K562 (cell line): ENCODE data around the gene B4GALT4. TPM values are rescaled to one million over a fixed set of nuclear protein-coding genes. Genes with fewer than 3 reads are reported as not detected.

Source experiments
- ATAC-seq: fragments of 200-7000 bp; cut with Tn5 transposase; 3 replicates; pipeline ENCODE4 v1.9.1; 2020; ENCODE audit warnings: moderate library complexity
- BruUV-seq: library from RNA; stranded (reverse); fragments of 400-500 nt; replicated peaks from 2 replicates; lab custom pipeline; 2021; lab: Mats Ljungman, UMichigan
- CTCF ChIA-PET: fragments of 300-600 bp; formaldehyde crosslinking; extraction: SDS; loops from one replicate; lab custom pipeline; 2021; ENCODE audit warnings: low intra/inter-chr PET ratio; lab: Yijun Ruan, JAX
- POLR2A ChIA-PET: fragments of 300-600, 350-650 bp; sonication (Branson Sonifier 250); formaldehyde crosslinking; extraction: SDS; loops from one replicate; lab custom pipeline; 2021; ENCODE audit warnings: antibody characterized with exemption, inconsistent platforms; lab: Yijun Ruan, JAX
- DNase-seq, 4 experiments: peaks; one replicate each; pipeline versions ENCODE4 v3.0.0 to v3.0.0-alpha.2; 2011 to 2018; ENCODE audit warnings: low spot score in 3 of 4, mixed read lengths in 3 of 4; ENCODE audit errors: extremely low read depth in 1 of 4
- FAIRE-seq: peaks from 2 replicates; lab custom pipeline; 2011; peaks lifted over from hg19 to GRCh38; lab: Jason Lieb, UNC
- H2AFZ ChIP-seq: 2 replicates; pipeline ENCODE4 v1.6.0; 2011; ENCODE audit warnings: low read depth, low read length, control low read depth, inconsistent platforms
- H3K27ac ChIP-seq: fragments of 200-600 bp; 3 replicates; pipeline ENCODE4 v1.8.0; 2011; ENCODE audit warnings: low read depth, mild to moderate bottlenecking, control low read depth, inconsistent platforms, low read length, moderate library complexity, mixed read lengths; ENCODE audit errors: extremely low read depth
- H3K27me3 ChIP-seq, 2 experiments: fragments of 300-600 bp in 1 of 2; 2 replicates in 1 of 2; 3 replicates in 1 of 2; pipeline versions ENCODE4 v1.6.0 to v1.8.0; 2011; ENCODE audit warnings: inconsistent platforms in 2 of 2, low read length in 2 of 2, mild to moderate bottlenecking in 1 of 2, mixed read lengths in 1 of 2, moderate library complexity in 1 of 2; ENCODE audit not compliant: control insufficient read depth in 2 of 2, insufficient read depth in 2 of 2
- H3K36me3 ChIP-seq: fragments of 300-600 bp; 3 replicates; pipeline ENCODE4 v1.8.0; 2011; ENCODE audit warnings: mild to moderate bottlenecking, low read length, inconsistent platforms; ENCODE audit not compliant: control insufficient read depth, insufficient read depth
- H3K4me1 ChIP-seq, 2 experiments: fragments of 200-600 bp in 1 of 2; replicated peaks in 1 of 2; 2 replicates in 1 of 2; 3 replicates in 1 of 2; pipeline versions ENCODE4 v1.5.1 to v1.8.0; 2011; ENCODE audit warnings: inconsistent platforms in 2 of 2, low read length in 2 of 2, mild to moderate bottlenecking in 1 of 2, mixed read lengths in 1 of 2, moderate library complexity in 1 of 2; ENCODE audit not compliant: control insufficient read depth in 2 of 2, insufficient read depth in 2 of 2
- H3K4me2 ChIP-seq: 2 replicates; pipeline ENCODE4 v1.6.1; 2011; ENCODE audit warnings: low read length, control low read depth, inconsistent platforms, mixed read lengths; ENCODE audit not compliant: insufficient read depth
- H3K4me3 ChIP-seq: fragments of 200-600 bp; sonication (generic), shearing (Covaris generic); 2 replicates; pipeline ENCODE4 v1.5.1; 2016; ENCODE audit warnings: control low read depth, inconsistent platforms
- H3K79me2 ChIP-seq: fragments of 200-600 bp; 3 replicates; pipeline ENCODE4 v1.8.0; 2011; ENCODE audit warnings: low read length, inconsistent platforms; ENCODE audit not compliant: control insufficient read depth, insufficient read depth
- H3K9ac ChIP-seq, 2 experiments: 2 replicates each; pipeline versions ENCODE4 v1.6.0 to v1.6.1; 2011; ENCODE audit warnings: low read depth in 2 of 2, low read length in 2 of 2, control low read depth in 1 of 2, inconsistent platforms in 1 of 2, mild to moderate bottlenecking in 1 of 2, mixed read lengths in 1 of 2; ENCODE audit not compliant: insufficient read depth in 1 of 2
- H3K9me1 ChIP-seq: one replicate; pipeline ENCODE4 v1.6.0; 2011; ENCODE audit warnings: inconsistent platforms, mild to moderate bottlenecking, low read length, moderate library complexity; ENCODE audit not compliant: control insufficient read depth, insufficient read depth
- H3K9me3 ChIP-seq: replicated peaks from 2 replicates; pipeline ENCODE4 v1.5.1; 2011; ENCODE audit warnings: low read depth, low read length, inconsistent platforms; ENCODE audit not compliant: control insufficient read depth, insufficient read depth
- H4K20me1 ChIP-seq: replicated peaks from 2 replicates; pipeline ENCODE4 v1.6.1; 2011; ENCODE audit warnings: low read length, inconsistent platforms, mixed read lengths; ENCODE audit not compliant: control insufficient read depth, insufficient read depth
- PTBP1 ChIP-seq: fragments of 200-400 bp; formaldehyde crosslinking; IDR thresholded peaks from 2 replicates; pipeline ENCODE4 v1.6.1; 2017; ENCODE audit warnings: low read depth, low read length
- SMAD2 ChIP-seq: fragments of 150-350 bp; IDR thresholded peaks from 2 replicates; pipeline ENCODE4 v1.6.1; 2014; ENCODE audit warnings: low read depth, mild to moderate bottlenecking, low read length
- ZNF239 ChIP-seq: fragments of 250-450 bp; sonication (Bioruptor Pico); IDR thresholded peaks from 2 replicates; pipeline ENCODE4 v1.4.0; 2020; ENCODE audit warnings: mild to moderate bottlenecking
- WGBS: fragments of 100-300 bp; shearing (Covaris generic); methylation state at CpG from one replicate; pipeline ENCODE4 v1.1.6; 2016; ENCODE audit warnings: low coverage, mixed read lengths; ENCODE audit not compliant: insufficient coverage; ENCODE audit errors: missing lambda C conversion rate; 5-methylcytosine and 5-hydroxymethylcytosine counted together
- in situ Hi-C: fragments of 300-500 bp; cut with MboI; formaldehyde crosslinking; loops from 4 replicates; pipeline ENCODE4 v1.15.0; 2018; ENCODE audit warnings: inconsistent platforms, mixed read lengths
- intact Hi-C: fragments of 100-400 bp; cut with micrococcal nuclease; formaldehyde crosslinking; loops from 2 replicates; pipeline ENCODE4 v1.14.2; 2022
- polyA plus RNA-seq, 8 experiments: library from polyadenylated mRNA; depleted of rRNA in 4 of 8; stranded (reverse) in 5 of 8; unstranded in 3 of 8; fragments of >200 nt; fragmentation: Nextera tagmentation in 2 of 8; fragmentation: Illumina TruSeq in 1 of 8; extraction: Ambion mirVana in 2 of 8; extraction: Trizol in 1 of 8; gene quantifications; 2 replicates each; pipeline versions ENCODE4 v1.2.1 to v1.2.3, GENCODE V29; 2011 to 2014; ENCODE audit warnings: inconsistent platforms in 1 of 8, missing spikeins in 1 of 8
- total RNA-seq, 7 experiments: library from RNA; depleted of rRNA in 6 of 7; stranded (reverse); fragments of >200 nt in 6 of 7; fragmentation: Illumina TruSeq in 2 of 7; extraction: Trizol in 2 of 7; gene quantifications; 2 replicates each; pipeline versions ENCODE4 v1.2.1 to v1.2.3, GENCODE V29; 2011 to 2021; ENCODE audit warnings: low replicate concordance in 1 of 7
- TF ChIP-seq, protein P1 (sequence below): fragments of 450-650 bp; formaldehyde crosslinking; IDR thresholded peaks from 2 replicates; pipeline ENCODE4 v1.4.0; 2020; ENCODE audit warnings: mild to moderate bottlenecking, moderate library complexity
- TF ChIP-seq, protein P2 (sequence below): fragments of 450-650 bp; IDR thresholded peaks from 2 replicates; pipeline ENCODE4 v1.7.1; 2018; ENCODE audit warnings: mild to moderate bottlenecking, low read depth; ENCODE audit not compliant: partially characterized antibody
- TF ChIP-seq, protein P3 (sequence below): sonication (generic); formaldehyde crosslinking; IDR thresholded peaks from 2 replicates; pipeline ENCODE4 v1.9.0; 2022; ENCODE audit warnings: mild to moderate bottlenecking, missing genetic modification reagents

B4GALT4 gene
- total and polyA plus RNA-seq, 9 of the 15 experiments (the other 6 are each of a cell fraction or from before 2014, with no cell fraction given), result 8.2 to 17.8 (median 12.2) TPM

DNA sequence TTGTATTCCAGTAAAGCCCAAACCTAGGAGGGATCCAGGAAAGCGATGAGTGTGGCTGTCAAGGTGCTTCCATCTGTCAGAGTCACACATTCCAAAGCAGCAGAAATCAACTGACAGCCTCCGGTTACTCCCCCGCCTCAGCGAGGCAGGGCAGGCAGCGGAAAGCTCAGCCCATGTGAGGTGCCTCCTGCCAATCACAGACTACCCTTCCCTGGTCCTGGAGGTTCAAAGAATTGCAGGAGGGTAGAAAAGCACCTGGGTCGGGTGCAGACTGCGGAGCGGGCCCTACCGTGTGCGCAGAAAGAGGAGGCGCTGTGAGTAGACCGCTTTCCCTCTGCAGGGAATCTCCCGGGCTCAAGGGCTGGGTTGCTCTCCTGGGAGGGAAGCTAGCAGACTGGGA, 67.4 kb downstream of the B4GALT4 start, which contains the start of gene UPK1B (continued):
- TF ChIP-seq, protein P1, sequence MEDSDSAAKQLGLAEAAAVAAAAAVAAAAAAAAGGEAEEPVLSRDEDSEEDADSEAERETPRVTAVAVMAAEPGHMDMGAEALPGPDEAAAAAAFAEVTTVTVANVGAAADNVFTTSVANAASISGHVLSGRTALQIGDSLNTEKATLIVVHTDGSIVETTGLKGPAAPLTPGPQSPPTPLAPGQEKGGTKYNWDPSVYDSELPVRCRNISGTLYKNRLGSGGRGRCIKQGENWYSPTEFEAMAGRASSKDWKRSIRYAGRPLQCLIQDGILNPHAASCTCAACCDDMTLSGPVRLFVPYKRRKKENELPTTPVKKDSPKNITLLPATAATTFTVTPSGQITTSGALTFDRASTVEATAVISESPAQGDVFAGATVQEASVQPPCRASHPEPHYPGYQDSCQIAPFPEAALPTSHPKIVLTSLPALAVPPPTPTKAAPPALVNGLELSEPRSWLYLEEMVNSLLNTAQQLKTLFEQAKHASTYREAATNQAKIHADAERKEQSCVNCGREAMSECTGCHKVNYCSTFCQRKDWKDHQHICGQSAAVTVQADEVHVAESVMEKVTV (CRISPR knock-in tag), result no peak
- TF ChIP-seq, protein P2, sequence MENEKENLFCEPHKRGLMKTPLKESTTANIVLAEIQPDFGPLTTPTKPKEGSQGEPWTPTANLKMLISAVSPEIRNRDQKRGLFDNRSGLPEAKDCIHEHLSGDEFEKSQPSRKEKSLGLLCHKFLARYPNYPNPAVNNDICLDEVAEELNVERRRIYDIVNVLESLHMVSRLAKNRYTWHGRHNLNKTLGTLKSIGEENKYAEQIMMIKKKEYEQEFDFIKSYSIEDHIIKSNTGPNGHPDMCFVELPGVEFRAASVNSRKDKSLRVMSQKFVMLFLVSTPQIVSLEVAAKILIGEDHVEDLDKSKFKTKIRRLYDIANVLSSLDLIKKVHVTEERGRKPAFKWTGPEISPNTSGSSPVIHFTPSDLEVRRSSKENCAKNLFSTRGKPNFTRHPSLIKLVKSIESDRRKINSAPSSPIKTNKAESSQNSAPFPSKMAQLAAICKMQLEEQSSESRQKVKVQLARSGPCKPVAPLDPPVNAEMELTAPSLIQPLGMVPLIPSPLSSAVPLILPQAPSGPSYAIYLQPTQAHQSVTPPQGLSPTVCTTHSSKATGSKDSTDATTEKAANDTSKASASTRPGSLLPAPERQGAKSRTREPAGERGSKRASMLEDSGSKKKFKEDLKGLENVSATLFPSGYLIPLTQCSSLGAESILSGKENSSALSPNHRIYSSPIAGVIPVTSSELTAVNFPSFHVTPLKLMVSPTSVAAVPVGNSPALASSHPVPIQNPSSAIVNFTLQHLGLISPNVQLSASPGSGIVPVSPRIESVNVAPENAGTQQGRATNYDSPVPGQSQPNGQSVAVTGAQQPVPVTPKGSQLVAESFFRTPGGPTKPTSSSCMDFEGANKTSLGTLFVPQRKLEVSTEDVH, result no peak
- TF ChIP-seq, protein P3, sequence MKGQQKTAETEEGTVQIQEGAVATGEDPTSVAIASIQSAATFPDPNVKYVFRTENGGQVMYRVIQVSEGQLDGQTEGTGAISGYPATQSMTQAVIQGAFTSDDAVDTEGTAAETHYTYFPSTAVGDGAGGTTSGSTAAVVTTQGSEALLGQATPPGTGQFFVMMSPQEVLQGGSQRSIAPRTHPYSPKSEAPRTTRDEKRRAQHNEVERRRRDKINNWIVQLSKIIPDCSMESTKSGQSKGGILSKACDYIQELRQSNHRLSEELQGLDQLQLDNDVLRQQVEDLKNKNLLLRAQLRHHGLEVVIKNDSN, result peak; percentile 49
- no peak for TF ChIP-seq SMAD2

DNA sequence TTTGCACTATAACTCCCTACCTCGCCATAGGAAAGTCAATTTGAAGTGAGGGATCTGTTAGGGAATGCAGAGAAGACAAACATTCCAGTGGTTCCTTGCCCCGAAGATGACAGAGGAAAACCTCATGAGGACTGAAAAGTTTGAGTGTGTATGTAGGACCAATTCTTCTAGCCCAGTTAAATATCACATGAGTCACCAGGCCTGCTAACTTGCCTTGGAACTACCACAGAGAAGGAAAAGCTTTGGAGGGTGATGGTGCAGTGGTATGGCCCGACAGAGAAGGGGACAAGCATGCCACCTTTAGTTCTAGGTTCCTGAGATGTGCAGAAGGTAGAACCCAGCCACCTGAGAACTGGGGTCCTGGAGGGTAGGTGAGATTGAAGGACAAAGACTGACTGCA, 69.9 kb downstream of the B4GALT4 start:
- no peak for ATAC-seq
- H3K36me3 ChIP-seq, result no peaks in the 10 kb centered on the region
- no peaks in the 10 kb centered on the region; a peak in 1 of 5 replicates for H3K27me3 ChIP-seq
- no TSS peak for BruUV-seq
- H3K9me1 ChIP-seq, result no peaks in the 10 kb centered on the region
- H3K4me1 ChIP-seq, result no peaks in the 10 kb centered on the region; a peak in 1 of 5 replicates
- H2AFZ ChIP-seq, result no peak overlapping the region
- H3K9me3 ChIP-seq, result no peaks in the 10 kb centered on the region
- WGBS, result 5% methylated on average over 2 of the region's 3 CpGs
- ChIA-PET POLR2A (no interaction called here), CTCF (no interaction called here)
- no peaks in the 10 kb centered on the region for H4K20me1 ChIP-seq
- in situ Hi-C loops (no loop called here), intact Hi-C loops (no loop called here)
- H3K4me3 ChIP-seq, result no peak overlapping the region
- H3K27ac ChIP-seq, result no peak overlapping the region
- H3K4me2 ChIP-seq, result no peak overlapping the region
- no peak for DNase-seq
- no peak overlapping the region for H3K9ac ChIP-seq
- no peak for FAIRE-seq
- H3K79me2 ChIP-seq, result no peaks in the 10 kb centered on the region
- no peak for TF ChIP-seq ZNF239 (CRISPR knock-in tag)
- TF ChIP-seq PTBP1, result no peak
